ENCODE results near the gene TMEM158.

DNA sequence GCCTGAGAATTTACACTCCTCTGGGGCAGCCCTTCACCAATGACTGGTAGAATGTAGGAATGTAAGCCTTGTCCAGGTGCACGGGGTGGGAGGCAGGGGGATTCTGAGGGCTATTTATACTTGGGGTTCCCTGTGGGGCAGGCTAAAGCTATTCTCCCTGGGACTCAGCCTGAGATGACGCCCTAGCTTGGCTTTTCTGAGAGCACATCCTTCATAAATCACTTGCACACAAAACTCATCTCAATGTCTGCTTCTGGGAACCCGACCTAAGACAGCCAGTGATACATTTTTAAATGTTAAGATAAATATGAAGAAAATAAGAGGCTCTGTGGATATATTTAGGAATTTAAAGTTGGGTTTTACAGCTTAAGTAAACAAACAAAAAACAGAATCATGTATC lies 16.6 kb downstream of the TMEM158 start:
- TF ChIP-seq POLR2A (IDR thresholded peaks at IDR 0.05; ENCODE audit: extremely low read depth, insufficient read length), result no peak
- TF ChIP-seq, protein P1, sequence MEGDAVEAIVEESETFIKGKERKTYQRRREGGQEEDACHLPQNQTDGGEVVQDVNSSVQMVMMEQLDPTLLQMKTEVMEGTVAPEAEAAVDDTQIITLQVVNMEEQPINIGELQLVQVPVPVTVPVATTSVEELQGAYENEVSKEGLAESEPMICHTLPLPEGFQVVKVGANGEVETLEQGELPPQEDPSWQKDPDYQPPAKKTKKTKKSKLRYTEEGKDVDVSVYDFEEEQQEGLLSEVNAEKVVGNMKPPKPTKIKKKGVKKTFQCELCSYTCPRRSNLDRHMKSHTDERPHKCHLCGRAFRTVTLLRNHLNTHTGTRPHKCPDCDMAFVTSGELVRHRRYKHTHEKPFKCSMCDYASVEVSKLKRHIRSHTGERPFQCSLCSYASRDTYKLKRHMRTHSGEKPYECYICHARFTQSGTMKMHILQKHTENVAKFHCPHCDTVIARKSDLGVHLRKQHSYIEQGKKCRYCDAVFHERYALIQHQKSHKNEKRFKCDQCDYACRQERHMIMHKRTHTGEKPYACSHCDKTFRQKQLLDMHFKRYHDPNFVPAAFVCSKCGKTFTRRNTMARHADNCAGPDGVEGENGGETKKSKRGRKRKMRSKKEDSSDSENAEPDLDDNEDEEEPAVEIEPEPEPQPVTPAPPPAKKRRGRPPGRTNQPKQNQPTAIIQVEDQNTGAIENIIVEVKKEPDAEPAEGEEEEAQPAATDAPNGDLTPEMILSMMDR (IDR thresholded peaks at IDR 0.05; ENCODE audit: low read depth, low read length), result no peak
- TF ChIP-seq MYC (IDR thresholded peaks at IDR 0.05; ENCODE audit: low read depth, low read length), result no peak
- TF ChIP-seq, protein P2, sequence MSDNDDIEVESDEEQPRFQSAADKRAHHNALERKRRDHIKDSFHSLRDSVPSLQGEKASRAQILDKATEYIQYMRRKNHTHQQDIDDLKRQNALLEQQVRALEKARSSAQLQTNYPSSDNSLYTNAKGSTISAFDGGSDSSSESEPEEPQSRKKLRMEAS (IDR thresholded peaks at IDR 0.05; ENCODE audit: low read depth, low read length), result no peak
